Epithelial cell of proximal tubule (primary cell): Measurements from ENCODE around the gene LIX1L. TPM values are rescaled to one million over a fixed set of nuclear protein-coding genes. Genes with fewer than 3 reads are reported as not detected.

Experiments
- DNase-seq: peaks from one replicate; pipeline ENCODE4 v3.0.0-alpha.2; 2011; ENCODE audit warnings: low read depth
- H3K4me3 ChIP-seq: 2 replicates; pipeline ENCODE4 v1.5.1; 2011; ENCODE audit warnings: low read depth, mild to moderate bottlenecking, low read length
- total RNA-seq: library from RNA; depleted of rRNA; stranded (reverse); fragments of >200 nt; gene quantifications from 2 replicates; pipeline ENCODE4 v1.2.3, GENCODE V29; 2015
- TF ChIP-seq, protein P1 (sequence below): conservative IDR thresholded peaks from 2 replicates; pipeline ENCODE4 v1.5.1; 2012; ENCODE audit warnings: low read depth, mild to moderate bottlenecking, low read length

LIX1L gene
- total RNA-seq, 1 donor from 2014 or later, result 32.5 TPM

DNA sequence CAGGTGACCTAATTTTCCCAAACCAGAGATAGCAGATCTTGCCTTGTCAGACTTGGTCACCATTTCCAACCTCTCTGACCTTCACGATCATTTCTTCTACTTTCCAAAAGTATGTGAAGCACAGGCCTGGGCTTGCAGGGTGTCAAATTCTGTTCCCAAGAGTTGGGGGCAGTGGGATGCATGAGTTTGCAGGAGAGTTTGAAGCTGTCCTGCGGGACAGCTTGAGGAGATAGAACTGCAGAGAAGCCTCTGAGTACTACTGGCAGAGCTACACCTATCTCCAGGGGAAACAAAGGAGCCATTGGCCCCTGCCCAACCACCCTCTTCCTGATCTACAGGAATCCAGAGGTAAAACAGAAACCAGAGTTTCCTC, 27.3 kb upstream of the LIX1L start:
- no peak overlapping the region for H3K4me3 ChIP-seq
- DNase-seq, result no peak
- TF ChIP-seq, protein P1, sequence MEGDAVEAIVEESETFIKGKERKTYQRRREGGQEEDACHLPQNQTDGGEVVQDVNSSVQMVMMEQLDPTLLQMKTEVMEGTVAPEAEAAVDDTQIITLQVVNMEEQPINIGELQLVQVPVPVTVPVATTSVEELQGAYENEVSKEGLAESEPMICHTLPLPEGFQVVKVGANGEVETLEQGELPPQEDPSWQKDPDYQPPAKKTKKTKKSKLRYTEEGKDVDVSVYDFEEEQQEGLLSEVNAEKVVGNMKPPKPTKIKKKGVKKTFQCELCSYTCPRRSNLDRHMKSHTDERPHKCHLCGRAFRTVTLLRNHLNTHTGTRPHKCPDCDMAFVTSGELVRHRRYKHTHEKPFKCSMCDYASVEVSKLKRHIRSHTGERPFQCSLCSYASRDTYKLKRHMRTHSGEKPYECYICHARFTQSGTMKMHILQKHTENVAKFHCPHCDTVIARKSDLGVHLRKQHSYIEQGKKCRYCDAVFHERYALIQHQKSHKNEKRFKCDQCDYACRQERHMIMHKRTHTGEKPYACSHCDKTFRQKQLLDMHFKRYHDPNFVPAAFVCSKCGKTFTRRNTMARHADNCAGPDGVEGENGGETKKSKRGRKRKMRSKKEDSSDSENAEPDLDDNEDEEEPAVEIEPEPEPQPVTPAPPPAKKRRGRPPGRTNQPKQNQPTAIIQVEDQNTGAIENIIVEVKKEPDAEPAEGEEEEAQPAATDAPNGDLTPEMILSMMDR, result no peak

GRCh38 chr1:145983960-145984830, 26.4 kb upstream of the LIX1L start:
- TF ChIP-seq, protein P1, result no peak
- no peak for DNase-seq
- no peak overlapping the region for H3K4me3 ChIP-seq

DNA sequence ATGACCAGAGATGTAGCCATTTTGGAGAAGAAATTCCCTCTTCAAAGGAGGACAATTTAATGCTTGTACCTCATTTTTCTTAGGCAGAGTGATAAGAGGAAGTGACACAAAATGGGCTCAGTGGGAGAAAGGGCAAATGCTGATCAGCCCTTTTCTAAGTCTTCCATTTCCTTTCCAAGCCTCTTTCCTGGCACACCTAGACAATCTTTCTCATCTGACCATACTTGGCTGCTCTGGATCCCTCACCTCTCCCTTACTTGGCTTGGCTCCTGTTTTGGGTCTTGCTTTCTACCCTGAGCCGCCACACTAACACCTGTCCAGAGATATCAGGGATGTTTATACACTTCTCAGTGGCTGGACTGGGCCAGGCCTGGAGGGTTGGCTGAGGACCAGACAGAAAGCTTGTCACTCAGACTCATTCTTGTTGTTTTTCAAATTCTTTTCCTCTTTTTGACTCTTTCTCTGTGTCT, 25.4 kb upstream of the LIX1L start:
- H3K4me3 ChIP-seq, result no peak overlapping the region
- no peak for DNase-seq
- TF ChIP-seq, protein P1, result no peak

DNA sequence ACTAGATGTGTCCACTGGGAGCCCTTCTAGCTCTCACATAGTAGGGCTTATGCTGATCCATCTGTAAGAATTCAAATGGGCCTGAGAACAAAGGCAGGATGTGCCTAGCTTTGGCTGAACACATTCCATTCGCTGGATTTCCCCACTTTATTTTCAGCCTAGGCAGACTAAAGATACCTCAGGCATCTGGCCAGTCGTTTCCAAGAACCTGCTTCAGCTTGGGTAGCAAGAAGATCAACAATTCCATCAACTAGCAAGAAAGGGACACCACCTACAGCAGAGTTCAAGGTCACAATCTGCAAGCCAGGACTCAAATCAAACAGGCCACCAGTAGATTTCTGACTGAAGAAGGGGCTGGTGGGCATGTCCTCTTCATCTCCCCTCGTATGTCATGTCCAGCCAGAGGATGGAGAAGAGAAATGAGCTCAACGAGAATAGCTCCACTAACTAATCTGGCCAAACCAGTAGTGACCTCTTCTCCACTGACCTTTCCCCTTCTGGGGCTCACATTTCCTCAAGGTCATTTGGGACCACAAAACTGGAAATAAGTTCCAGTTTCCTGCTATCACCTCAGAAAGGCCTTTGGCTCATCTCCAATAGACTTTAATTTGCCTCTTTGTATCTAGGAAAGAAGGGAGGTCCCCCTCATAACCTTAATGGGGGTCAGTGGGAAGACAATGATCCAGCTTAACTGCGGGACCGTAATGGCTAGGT, 24.4 kb upstream of the LIX1L start:
- H3K4me3 ChIP-seq, result no peak overlapping the region
- TF ChIP-seq, protein P1, result no peak
- no peak for DNase-seq

- no peak for DNase-seq
- TF ChIP-seq, protein P1, result no peak
- no peak overlapping the region for H3K4me3 ChIP-seq
Observed at GRCh38 chr1:145980457-145980994, 22.7 kb upstream of the LIX1L start.

GRCh38 chr1:145979746-145980456, 22.1 kb upstream of the LIX1L start:
- no peak overlapping the region for H3K4me3 ChIP-seq
- TF ChIP-seq, protein P1, result no peak
- DNase-seq, result no peak
